ENCODE results near the gene HDAC9.

Gene HDAC9

DNA sequence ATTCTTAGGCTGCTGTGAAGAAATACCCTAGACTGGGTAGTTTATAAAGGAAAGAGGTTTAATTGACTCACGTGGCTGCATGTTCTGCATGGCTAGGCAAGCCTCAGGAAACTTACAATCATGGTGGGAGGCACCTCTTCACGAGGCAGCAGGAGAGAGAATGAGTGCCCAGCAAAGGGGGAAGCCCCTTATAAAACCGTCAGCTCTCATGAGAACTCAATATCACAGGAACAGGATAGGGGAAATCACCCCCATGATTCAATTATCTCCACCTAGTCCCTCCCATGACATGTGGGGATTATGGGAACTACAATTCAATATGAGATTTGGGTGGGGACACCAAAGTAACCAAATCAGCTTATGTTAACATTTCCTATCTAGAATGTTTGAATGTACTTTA lies 362.7 kb downstream of the HDAC9 start:
- DNase-seq = no peak

DNA sequence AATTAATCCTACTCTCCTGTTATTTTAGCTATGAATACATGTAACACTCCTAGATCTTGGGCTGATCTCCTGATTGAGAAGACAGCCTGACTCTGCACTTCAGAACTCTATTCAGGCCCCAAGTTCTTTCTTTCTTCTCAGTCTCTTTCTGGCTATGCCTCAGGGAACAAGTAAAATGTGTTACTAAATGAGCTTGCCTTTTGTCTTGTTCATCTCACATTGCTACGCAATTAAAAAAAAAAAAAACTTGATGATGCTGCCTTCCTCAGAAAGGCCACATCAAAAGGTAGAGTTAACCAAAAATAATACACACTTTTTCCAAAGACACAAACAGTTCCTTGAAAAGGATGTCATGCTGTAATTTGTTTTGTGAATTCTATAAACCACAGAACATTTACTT lies 363.8 kb downstream of the HDAC9 start:
- no peak for DNase-seq

DNA sequence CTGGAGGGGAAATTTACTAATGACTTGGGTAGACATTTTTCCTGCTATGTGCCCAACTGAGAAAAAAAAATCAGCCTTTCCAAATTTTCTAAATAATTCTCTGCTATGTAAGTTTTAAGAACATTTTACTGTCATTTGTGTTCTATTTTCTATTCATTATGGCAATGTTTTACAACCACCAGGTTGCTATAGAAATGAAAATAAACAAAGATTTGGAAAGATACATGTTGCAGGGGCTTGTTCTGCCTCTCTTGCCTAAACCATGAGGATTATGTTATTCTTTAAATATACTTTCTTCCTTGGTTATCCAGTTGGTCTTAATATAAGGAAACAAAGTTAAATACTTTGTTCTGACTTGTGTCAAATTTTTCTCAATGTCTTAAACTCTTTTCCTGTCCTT lies 364.7 kb downstream of the HDAC9 start:
- DNase-seq = no peak

DNA sequence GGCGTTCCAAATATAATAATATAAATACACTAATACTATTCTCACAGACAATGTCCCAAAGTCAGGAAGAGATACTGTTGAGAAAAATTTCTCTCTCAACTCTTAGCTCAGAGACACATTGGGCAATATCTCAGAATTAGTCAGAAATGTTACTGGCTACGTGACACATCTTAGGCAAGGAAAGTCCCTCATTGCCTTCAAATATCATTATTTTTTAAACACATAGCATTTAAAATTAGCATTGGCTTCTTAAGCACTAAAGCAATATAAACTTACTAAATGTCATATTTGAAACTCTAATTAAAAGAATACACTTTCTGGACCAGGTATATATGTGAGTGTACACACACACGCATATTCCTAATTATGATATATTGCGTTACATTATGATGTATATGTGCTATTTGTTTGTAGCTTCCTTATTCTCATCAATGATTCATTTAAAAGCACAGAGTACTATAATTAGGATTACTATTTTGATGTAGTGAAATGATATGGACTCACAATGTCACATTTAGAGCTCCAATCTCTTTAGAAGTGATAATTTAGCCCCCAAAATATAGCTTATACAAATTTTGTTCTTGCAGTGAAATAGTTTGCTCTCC lies 366.1 kb downstream of the HDAC9 start:
- DNase-seq = no peak

DNA sequence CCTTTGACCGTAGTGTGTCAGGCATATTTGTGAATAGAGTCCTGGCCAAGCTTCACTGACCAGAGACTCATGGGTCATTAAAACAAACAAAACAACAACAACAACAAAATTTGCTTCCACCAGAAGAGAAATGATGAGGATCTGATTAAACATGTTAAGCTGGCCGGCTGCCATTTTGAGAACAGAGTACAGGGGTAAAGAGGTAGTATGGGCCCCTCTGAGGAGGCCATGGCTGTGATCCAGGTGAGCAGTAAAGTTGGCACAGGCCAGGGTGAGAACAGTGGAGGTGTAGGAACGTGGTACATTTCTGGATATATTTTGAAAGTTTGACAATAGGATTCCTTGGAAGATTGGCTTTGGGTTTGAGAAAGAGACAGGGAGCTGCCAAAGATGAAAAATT lies 369.4 kb downstream of the HDAC9 start:
- no peak for DNase-seq

DNA sequence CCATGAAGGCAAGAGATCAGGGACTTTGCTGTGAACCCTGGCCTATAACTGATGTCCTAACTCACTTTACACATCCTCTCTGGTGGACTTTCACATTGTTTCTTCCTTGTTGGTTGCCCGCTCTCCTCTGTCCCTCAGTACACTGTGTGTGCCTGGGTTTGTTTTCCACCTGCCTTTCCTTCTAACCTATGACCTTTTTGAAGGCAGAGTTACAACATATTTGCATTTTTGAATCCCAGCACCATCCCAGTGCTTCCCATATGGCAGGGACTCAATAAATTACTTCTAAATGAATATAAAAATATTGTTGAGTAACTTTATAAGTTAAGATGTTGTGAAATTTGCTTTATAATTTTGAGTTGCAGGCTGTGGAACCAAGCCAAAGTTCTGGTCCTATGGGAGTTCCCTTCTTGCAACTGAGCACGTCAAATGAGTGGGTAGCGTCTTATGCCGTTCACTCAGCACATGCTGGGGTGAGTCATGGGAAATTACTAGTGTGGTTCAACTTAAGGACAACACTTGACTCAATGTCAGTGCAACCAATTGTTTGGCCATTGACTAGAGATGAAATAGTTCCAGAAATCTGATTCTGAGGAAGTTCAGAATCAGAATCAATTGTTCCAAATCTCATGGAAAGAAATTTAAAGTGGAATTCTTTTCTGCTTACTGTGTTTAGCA lies 370.9 kb downstream of the HDAC9 start:
- DNase-seq = no peak

DNA sequence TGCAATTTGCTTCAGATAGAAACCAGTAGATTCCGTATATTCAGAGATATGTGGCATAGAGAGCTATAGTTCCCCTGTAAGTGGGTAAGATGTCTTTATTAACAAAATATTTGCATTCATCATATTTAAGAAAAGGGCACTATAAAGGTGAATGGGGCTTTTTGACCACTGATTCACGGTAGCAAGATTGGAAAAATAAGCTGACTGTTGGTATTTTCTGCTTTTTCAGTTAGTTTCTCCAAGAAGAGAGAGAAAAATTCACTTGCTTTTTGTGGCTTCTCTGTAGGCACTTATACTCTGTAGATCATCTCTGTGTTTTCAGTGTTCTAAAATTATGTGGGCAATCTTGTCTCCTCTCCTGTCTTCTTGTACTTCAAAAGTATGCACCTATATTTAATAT lies 376.8 kb downstream of the HDAC9 start:
- no peak for DNase-seq

DNA sequence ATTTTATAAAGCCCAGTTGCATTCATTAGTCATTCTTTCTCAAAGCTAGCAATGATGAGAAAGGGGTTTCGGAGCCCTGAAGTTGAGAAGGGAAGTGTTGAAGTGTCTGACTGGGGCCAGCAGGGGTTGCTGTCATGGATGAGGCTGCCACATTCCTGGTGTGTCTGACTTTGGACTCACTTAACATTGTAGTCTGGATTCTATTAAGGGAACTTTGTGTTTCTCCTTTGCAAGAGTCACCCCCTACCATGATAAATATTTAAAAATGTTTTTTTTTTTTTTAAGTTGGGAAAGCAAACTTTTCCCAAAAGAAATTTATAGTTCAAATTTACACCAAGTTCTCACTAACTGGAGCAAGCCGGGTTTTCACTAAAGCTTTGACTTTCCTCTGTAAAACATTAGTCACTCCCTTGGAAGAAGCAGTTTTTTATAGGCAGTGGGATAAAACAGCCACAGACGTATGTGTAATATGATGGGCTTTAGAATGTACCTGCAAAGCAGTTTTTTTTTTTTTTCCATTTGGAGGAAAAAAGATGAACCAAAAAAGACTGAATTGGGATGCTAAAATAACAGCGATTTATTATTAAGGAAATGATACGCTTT lies 378.3 kb downstream of the HDAC9 start:
- DNase-seq = no peak

DNA sequence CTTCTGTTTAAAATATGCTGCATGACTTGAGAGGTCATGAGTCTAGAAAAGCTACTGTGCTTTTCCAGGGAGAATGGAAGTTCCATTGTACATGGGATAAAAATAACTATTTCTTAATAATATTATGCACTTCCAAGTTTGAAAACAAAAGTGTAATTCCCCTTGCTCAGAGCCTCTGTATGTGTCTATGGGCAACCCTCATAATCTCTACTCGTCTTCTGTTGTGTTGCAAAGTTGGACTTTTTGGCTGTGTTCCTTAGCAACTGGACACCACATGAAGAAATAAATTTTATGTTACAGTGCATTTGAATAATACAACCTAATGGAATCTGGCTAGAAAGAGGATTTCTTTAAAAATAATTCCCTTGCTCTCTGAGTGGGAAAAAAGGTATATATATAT lies 379.3 kb downstream of the HDAC9 start:
- no peak for DNase-seq

DNA sequence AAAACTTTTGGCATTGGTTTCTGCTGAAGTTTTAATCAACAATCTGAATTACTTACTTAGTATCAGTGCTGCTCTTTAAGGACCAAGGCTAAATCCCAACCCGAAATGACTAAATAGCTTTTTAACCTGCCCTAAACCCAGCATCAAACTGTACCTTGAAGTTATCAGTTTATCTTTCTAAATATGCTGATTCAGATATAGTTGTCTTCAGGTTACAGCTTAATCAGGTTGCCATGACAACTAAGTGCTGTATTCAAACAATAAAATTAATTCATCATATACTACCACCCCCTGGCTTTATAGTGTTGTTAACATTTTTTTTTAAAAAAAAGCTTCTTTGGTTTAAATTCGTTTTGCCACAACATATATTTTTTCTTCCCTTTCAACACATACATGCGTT lies 382.3 kb downstream of the HDAC9 start:
- DNase-seq = no peak

DNA sequence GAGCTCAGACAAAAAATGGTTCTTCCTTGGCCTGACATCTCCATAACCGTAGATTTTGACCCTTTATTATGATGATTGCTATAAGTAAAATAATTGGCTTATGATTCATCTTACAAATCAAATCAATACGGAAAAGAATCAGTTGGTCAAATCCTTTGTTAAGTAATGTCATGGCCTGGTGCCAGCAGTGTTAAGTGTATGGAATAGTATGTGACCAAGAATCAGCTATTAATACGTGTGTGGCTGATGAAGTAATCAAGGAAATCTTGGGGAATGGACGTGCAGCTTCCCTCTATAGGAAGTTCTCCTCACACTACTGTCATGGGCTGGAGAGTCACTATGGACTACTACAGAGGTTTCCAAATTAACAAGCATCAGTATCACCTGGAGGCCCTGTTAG lies 391.3 kb downstream of the HDAC9 start:
- DNase-seq = no peak

DNA sequence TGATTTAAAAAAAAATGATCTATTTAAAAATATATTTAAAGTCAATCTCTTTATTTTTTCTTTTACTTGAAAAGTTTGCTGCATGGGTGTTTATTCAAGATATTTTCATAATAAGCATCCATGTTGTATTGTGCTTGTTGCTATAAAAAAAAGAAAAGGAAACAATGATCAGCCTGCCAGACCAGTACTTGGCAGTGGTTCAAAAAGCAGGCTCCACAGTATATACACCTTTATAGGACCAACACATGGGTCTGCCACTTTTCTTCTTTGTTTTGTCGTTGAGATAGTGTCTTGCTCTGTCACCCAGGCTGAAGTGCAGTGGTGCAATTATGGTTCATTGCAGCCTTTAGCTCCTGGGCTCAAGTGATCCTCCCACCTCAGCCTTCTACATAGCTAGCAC lies 393.9 kb downstream of the HDAC9 start:
- no peak for DNase-seq

DNA sequence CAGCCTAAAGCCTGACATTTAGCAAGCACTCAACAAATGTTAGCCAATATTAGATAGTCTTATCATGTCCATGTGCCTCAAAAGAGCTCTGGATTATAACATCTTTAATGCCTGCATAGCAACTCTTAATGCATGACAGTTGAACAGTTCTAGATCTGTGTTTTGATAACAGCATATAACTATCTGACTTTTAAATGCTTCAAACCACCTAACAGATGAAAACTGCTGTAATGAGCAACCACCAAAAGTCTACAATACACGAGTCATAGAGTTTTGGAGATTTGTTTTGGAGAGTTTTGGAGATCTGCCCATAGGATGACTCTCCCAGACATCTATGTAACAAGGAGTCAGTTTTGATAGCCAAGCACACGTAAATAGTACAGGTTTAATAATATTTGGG lies 394.6 kb downstream of the HDAC9 start:
- no peak for DNase-seq

DNA sequence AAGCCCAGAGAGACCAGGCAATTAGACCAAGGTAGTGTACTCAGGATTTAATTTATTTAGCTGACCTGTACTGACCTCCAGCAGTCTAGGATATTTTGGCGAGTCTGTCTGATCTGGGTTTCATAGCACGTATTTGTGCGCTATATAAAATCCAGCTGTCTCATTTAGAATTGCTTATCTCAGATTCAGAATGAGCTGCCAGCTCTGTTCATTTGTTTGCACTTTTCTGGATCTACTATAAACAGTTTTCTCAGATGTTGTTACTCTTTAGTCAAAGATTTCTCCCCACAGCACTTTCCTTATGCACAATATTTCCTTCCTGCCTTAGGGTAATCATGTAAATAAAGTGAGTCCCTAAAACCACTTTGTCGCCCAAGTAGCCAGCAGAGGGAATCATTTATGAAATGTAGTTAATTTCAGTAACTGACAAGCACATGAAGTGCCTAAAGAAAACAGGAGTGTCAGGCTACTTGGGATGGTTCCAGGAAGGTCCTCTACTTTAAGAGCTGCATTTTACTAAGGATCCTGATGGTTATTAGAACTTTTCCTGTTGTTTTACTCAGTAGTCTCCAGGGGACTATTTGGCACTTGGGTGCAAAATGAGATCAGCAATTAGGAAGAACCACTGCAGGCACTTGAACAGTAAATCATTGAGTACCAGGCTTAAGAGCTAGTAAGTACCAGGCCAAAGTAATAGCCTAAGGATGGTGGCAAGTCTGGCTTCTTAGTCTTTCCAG lies 395.5 kb downstream of the HDAC9 start:
- no peak for DNase-seq

DNA sequence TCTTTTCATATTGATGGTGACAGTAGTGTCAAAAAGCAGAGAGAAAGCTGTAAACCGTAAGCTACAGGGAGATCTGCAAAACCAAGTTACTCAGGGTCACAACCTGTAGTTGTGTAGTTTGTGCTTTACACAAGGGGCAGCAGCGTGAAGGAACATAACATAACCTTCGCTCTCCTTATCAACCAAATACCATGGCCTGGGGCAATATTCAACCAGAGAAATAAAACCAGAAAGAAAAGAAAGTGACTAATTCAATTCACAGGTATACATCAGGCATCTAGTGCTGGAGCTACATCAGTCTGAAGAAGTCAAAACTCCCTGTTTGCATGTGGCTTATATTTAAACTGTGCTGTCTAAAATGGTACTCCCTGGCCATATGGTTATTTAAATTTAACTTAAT lies 397.6 kb downstream of the HDAC9 start:
- no peak for DNase-seq

DNA sequence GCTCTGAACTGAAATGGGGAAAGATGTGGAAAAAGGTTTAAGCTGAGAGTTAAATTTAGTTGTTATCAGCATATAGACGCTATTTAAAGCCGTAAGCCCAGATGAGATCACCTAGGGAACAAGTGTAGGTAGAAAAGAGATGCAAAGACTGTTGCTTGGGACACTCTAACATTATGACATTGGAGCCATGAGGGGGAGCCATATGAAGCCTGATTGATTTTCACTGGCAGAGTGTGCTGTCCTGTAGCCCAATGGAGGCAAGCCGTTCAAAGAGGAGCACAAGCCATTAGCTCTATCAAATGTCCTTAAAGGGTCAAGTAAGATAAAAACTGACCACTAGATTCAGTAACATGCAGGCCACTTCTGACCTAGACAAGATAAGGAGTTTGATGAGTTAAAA lies 398.6 kb downstream of the HDAC9 start:
- no peak for DNase-seq

DNA sequence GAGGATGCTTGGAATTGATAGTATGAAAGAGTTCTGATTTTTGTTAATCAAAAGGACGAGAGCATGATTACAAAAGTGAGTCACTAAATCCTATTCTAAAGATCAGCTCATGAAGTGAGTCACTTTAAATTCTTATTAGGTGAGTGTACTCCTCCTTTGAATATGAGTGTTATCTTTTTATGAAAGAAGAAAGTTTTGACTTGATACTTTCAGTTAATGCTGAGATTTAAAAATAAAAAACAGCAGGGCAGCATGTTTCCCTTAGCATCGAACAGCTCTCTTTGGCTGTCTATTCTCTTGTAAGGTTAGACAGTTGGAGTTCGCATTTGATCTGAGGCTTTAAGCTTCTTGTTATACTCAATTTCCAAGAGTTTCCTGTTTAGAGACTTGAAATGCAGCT lies 399.9 kb downstream of the HDAC9 start:
- DNase-seq = no peak

DNA sequence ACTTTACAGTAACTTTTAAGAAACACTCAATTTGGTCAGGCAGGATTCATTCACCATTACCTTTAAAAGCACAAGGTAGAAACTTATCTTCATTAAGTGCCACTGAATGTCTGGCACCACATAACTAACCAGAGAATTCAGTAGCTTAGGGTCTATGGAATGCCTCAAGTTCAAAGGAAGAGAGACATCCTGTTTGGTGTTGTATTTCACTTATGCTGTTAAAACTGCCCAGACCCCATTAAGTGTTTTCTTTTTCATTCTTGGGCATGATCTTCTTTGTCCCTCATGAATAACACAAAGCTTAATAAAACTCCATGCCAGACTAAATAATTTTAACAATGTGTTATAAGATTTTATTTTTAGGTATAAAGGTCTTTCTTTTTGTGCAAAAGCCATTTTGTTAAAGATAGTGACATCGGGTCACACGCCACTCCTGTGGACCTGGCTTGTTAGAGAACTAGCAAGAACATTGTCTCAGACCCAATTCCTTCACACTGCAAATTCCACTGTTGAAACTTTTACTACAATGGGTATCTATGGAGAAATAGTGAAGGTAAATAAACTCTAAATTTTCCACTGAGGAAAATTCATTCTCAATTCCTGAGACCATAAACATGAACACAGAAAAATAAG lies 400.9 kb downstream of the HDAC9 start:
- DNase-seq = no peak

DNA sequence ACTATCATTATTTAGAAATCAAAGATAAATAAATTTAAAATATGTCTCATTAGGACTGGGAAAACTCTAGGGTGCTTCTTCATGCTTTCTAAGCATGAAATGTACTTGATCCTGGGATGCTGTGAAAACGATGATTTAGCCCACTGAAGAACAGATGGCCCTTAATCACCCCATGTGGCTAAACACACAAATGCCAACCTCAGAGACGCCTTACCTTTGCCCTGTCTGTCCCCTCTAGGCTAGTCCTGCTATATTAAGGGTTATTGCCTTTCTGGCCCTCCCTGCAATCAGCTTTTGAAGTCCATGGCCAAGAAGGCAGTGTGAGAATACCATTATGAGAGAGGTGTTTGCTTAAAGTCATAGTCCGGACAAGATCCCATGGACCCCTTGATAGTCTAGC lies 404.7 kb downstream of the HDAC9 start:
- DNase-seq = no peak

DNA sequence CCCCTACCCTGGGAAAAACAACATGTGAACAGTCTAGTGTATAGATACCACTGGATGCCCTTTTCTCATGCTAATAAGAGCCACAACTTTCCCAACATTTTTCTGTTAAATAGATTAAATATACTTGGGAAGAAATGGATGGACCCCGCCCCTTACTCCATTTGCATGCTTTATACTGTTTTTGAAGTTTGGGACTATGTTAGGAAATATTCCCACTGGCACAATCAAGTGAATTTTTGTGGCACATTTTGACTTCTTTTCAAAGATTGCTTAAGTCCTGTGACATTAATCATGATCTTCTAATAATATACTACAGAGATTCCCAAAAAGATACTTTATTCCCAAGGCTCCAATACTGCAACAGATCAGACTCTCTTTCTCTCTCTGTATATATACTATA lies 405.3 kb downstream of the HDAC9 start:
- DNase-seq = no peak

DNA sequence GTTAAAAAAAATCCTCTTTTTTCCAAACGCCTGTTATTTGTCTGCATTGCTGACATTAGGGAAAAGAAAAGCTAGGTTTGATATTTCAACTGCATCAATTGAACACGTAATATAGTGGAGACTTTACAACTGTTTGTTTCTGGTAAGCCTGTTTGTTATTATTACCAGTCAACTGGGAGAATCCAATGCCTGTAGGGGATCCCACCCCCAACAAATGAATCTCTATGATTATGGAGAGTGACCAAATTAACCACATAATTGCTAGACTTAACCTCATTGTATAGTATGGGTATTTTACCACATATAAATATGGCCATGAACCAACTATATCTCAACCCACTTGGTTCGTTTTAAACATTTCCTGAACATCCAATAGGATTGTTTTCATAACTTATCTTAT lies 405.8 kb downstream of the HDAC9 start:
- no peak for DNase-seq

DNA sequence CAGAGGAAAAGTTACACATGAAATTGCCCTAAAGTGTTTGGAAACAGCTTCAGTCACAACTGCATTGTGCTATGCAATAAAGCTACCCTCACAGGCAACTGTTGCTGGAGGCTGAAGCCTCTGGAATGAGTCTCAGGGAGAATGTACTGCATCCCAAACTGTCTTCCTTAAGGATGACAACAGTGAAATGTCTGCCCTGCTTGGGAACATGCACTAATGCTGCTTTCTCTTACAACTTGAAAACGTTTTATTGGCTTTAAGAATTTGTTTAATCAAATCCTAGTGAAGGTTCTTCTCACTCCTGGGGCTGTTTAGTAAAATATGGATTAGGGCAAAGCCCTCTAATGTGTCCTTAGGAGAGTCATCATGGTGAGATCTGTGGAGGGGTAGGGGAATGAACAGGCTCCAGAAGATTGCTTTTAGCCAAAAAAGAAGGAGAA lies 406.5 kb downstream of the HDAC9 start:
- no peak for DNase-seq

DNA sequence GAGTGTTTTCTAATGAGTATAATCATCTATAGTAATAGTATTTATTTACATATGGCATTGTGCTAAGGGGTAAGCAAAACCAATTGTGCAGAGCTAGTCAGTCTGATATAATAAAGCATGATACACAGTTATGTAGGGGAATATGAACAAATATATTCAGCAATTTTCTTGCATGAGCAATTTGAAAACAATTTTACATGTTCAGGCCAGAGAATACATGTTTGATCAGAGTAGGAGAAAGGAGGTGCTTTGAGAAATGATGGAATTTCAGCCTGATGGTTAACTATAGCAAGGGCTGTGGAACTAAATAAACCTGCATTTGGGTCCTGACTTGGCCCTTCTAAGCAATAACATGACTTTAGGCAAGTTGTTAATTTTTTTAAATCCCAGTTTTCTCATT lies 407.3 kb downstream of the HDAC9 start:
- DNase-seq = no peak

DNA sequence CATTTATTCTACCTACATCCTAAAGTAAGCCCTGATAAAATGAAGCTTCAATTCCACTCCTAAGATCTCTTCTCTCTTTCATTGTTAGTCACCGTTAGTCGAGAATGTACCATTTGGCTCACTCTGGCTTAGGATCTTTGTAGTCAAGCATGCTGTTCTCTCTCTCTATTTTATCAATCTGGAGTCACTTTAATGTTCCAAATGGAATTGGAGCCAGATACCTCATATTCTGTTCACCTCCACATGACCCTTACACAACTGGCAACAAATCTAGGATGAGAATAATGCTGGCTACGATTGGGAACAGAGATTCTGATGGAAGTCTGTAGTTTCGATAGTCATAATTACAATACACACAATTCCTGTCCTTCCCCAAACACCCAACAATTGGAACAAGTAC lies 408.1 kb downstream of the HDAC9 start:
- no peak for DNase-seq
